Activated naive CD4-positive, alpha-beta T cell treated with anti-CD3 and anti-CD28 coated beads for 36 hours (primary cell): Measurements from ENCODE around the gene RNASE13. TPM values are rescaled to one million over a fixed set of nuclear protein-coding genes. Genes with fewer than 3 reads are reported as not detected.
"Not testable (repeated sequence)": the region's sequence is repeated elsewhere in the genome, so short reads cannot be mapped to it uniquely, and the experiment has no call there.

Experiments
- CTCF ChIA-PET: fragments of 350-600 bp; sonication (Branson Sonifier 250); formaldehyde crosslinking; loops from one replicate; lab custom pipeline; 2021; ENCODE audit warnings: antibody characterized with exemption; lab: Charles Lee
- DNase-seq: peaks from one replicate; pipeline ENCODE4 v3.0.0-alpha.2; 2020
- H3K27ac Mint-ChIP-seq: one replicate; pipeline ENCODE4 v1.8.0; 2021; ENCODE audit warnings: mild to moderate bottlenecking, mixed read lengths
- H3K27me3 Mint-ChIP-seq: one replicate; pipeline ENCODE4 v1.8.0; 2021; ENCODE audit warnings: low read depth, mixed read lengths
- H3K36me3 Mint-ChIP-seq: one replicate; pipeline ENCODE4 v1.8.0; 2021; ENCODE audit warnings: low read depth, mixed read lengths
- H3K4me1 Mint-ChIP-seq: one replicate; pipeline ENCODE4 v1.8.0; 2021; ENCODE audit warnings: low read depth, mixed read lengths
- H3K4me3 Mint-ChIP-seq: one replicate; pipeline ENCODE4 v1.8.0; 2021; ENCODE audit warnings: mild to moderate bottlenecking, moderate library complexity, mixed read lengths
- H3K9me3 Mint-ChIP-seq: one replicate; pipeline ENCODE4 v1.8.0; 2021; ENCODE audit warnings: mixed read lengths
- intact Hi-C: fragments of 100-400 bp; cut with micrococcal nuclease; formaldehyde crosslinking; loops from one replicate; pipeline ENCODE4 v1.15.1; 2023
- total RNA-seq, 2 experiments: library from RNA; stranded (reverse); gene quantifications; one replicate each; pipeline ENCODE4 v1.2.3, GENCODE V29; 2021

The RNASE13 gene
- total RNA-seq, 2 experiments from 2014 or later: not detected

GRCh38 chr14:21049271-21049673 is 14.7 kb upstream of the RNASE13 start:
- H3K27me3 Mint-ChIP-seq: no peaks in the 10 kb centered on the region
- no peaks in the 10 kb centered on the region for H3K36me3 Mint-ChIP-seq
- no peak overlapping the region for H3K27ac Mint-ChIP-seq
- no peak for DNase-seq
- intact Hi-C loops: no loop called here
- no peaks in the 10 kb centered on the region for H3K9me3 Mint-ChIP-seq
- CTCF ChIA-PET: interaction anchor here (1.3 to 2.6 kb wide), 3 partner anchors 22 to 55 kb away, joined by 3 to 16 read pairs (median 4); no protein-coding TSS in a partner anchor
- H3K4me3 Mint-ChIP-seq: no peak overlapping the region
- peaks cover 6% of the 10 kb centered on the region for H3K4me1 Mint-ChIP-seq

- H3K27ac Mint-ChIP-seq: no peak overlapping the region
- intact Hi-C loops: no loop called here
- H3K4me3 Mint-ChIP-seq: no peak overlapping the region
- peaks cover 2% of the 10 kb centered on the region for H3K27me3 Mint-ChIP-seq
- CTCF ChIA-PET: interaction anchor here (0.9 to 2.6 kb wide), 5 partner anchors 12 to 44 kb away, joined by 3 to 16 read pairs (median 7); no protein-coding TSS in a partner anchor
- H3K9me3 Mint-ChIP-seq: no peaks in the 10 kb centered on the region
- H3K36me3 Mint-ChIP-seq: no peaks in the 10 kb centered on the region
- peaks cover 8% of the 10 kb centered on the region for H3K4me1 Mint-ChIP-seq
- DNase-seq: no peak
Measured at GRCh38 chr14:21048638-21049037, 14.0 kb upstream of the RNASE13 start.

- intact Hi-C loops: no loop called here
Measured at GRCh38 chr14:21047378-21047781, 12.8 kb upstream of the RNASE13 start.

GRCh38 chr14:21043974-21044618 is 9.5 kb upstream of the RNASE13 start:
- intact Hi-C loops: no loop called here
- Mint-ChIP-seq H3K9me3 (no peaks in the 10 kb centered on the region), H3K4me1 (peaks cover 8% of the 10 kb centered on the region), H3K4me3 (no peak overlapping the region), H3K36me3 (no peaks in the 10 kb centered on the region), H3K27me3 (peaks cover 9% of the 10 kb centered on the region), H3K27ac (no peak overlapping the region)
- DNase-seq: no peak
- CTCF ChIA-PET: interaction anchor here (0.8 to 7.2 kb wide), 7 partner anchors 12 to 73 kb away, joined by 3 to 147 read pairs (median 3); no protein-coding TSS in a partner anchor

More at GRCh38 chr14:21047378-21047781, 12.8 kb upstream of the RNASE13 start:
- Mint-ChIP-seq H3K36me3 (no peaks in the 10 kb centered on the region), H3K4me1 (peaks cover 8% of the 10 kb centered on the region), H3K4me3 (no peak overlapping the region), H3K27me3 (peaks cover 5% of the 10 kb centered on the region), H3K9me3 (no peaks in the 10 kb centered on the region), H3K27ac (no peak overlapping the region)
- CTCF ChIA-PET: interaction anchor here (0.8 to 2.6 kb wide), 10 partner anchors 15 to 89 kb away, joined by 3 to 16 read pairs (median 4); no protein-coding TSS in a partner anchor
- no peak for DNase-seq

- intact Hi-C loops: no loop called here
- DNase-seq: no peak
- H3K27ac Mint-ChIP-seq: no peak overlapping the region
Measured at GRCh38 chr14:21043387-21043973, 8.9 kb upstream of the RNASE13 start.

GRCh38 chr14:21042918-21043317 is 8.3 kb upstream of the RNASE13 start:
- Mint-ChIP-seq H3K27me3 (peaks cover 9% of the 10 kb centered on the region), H3K4me3 (no peak overlapping the region), H3K27ac (no peak overlapping the region), H3K9me3 (no peaks in the 10 kb centered on the region), H3K36me3 (no peaks in the 10 kb centered on the region), H3K4me1 (peaks cover 8% of the 10 kb centered on the region)
- DNase-seq: no peak
- intact Hi-C loops: no loop called here
- CTCF ChIA-PET: interaction anchor here (1.3 to 7.2 kb wide), 3 partner anchors 25 to 53 kb away, joined by 4 to 147 read pairs (median 4); no protein-coding TSS in a partner anchor

More at GRCh38 chr14:21043387-21043973, 8.9 kb upstream of the RNASE13 start:
- CTCF ChIA-PET: interaction anchor here (0.9 to 7.2 kb wide), 5 partner anchors 25 to 72 kb away, joined by 3 to 147 read pairs (median 4); no protein-coding TSS in a partner anchor
- H3K9me3 Mint-ChIP-seq: no peaks in the 10 kb centered on the region
- no peak overlapping the region for H3K4me3 Mint-ChIP-seq
- H3K4me1 Mint-ChIP-seq: peaks cover 8% of the 10 kb centered on the region
- H3K27me3 Mint-ChIP-seq: peaks cover 9% of the 10 kb centered on the region
- H3K36me3 Mint-ChIP-seq: no peaks in the 10 kb centered on the region

- H3K27me3 Mint-ChIP-seq: peaks cover 9% of the 10 kb centered on the region
- H3K4me3 Mint-ChIP-seq: no peak within 1 kb of the TSS
- CTCF ChIA-PET: interaction anchor here (0.7 to 7.2 kb wide), 4 partner anchors 26 to 55 kb away, joined by 3 to 147 read pairs (median 10); no protein-coding TSS in a partner anchor
- no peaks in the 10 kb centered on the region for H3K9me3 Mint-ChIP-seq
- H3K4me1 Mint-ChIP-seq: peaks cover 8% of the 10 kb centered on the region
- intact Hi-C loops: no loop called here
- H3K36me3 Mint-ChIP-seq: no peaks in the 10 kb centered on the region
- no peak within 1 kb of the TSS for H3K27ac Mint-ChIP-seq
- DNase-seq: no peak
Measured at GRCh38 chr14:21041676-21042433, 7.2 kb upstream of the RNASE13 start, which contains the start of gene RNASE7. Gene RNASE7, plus strand, starts transcription at chr14:21042362. Its CDS starts 631 bp downstream, at chr14:21042993.

GRCh38 chr14:21040941-21041340 is 6.3 kb upstream of the RNASE13 start:
- not testable (repeated sequence) for H3K27ac Mint-ChIP-seq, H3K4me1 Mint-ChIP-seq, DNase-seq, H3K27me3 Mint-ChIP-seq, H3K36me3 Mint-ChIP-seq, H3K9me3 Mint-ChIP-seq, H3K4me3 Mint-ChIP-seq
- CTCF ChIA-PET: interaction anchor here (0.6 to 7.2 kb wide), 10 partner anchors 23 to 395 kb away, joined by 3 to 147 read pairs (median 4); no protein-coding TSS in a partner anchor
- intact Hi-C loops: loop anchor here (1.0 kb wide), 3 partner anchors 27 to 184 kb away; no protein-coding TSS in a partner anchor

GRCh38 chr14:21040370-21040925 is 5.8 kb upstream of the RNASE13 start:
- intact Hi-C loops: loop anchor here (1.0 kb wide), 3 partner anchors 26 to 183 kb away; no protein-coding TSS in a partner anchor
- Mint-ChIP-seq H3K27ac (no peak overlapping the region), H3K4me1 (peaks cover 8% of the 10 kb centered on the region)

GRCh38 chr14:21039585-21040369 is 5.2 kb upstream of the RNASE13 start:
- peak; percentile 27 for DNase-seq
- Mint-ChIP-seq H3K4me1 (peaks cover 7% of the 10 kb centered on the region), H3K36me3 (no peaks in the 10 kb centered on the region), H3K27me3 (peaks cover 9% of the 10 kb centered on the region), H3K27ac (no peak overlapping the region), H3K4me3 (no peak overlapping the region), H3K9me3 (no peaks in the 10 kb centered on the region)
- intact Hi-C loops: loop anchor here (1.0 kb wide), 3 partner anchors 25 to 182 kb away; no protein-coding TSS in a partner anchor
- CTCF ChIA-PET: interaction anchor here (0.6 to 7.2 kb wide), 15 partner anchors 17 to 69 kb away, joined by 3 to 147 read pairs (median 4); partner anchors contain the start of gene SLC39A2

More at GRCh38 chr14:21040370-21040925, 5.8 kb upstream of the RNASE13 start:
- no peak for DNase-seq
- no peaks in the 10 kb centered on the region for H3K9me3 Mint-ChIP-seq
- H3K27me3 Mint-ChIP-seq: peaks cover 9% of the 10 kb centered on the region
- CTCF ChIA-PET: interaction anchor here (0.6 to 7.2 kb wide), 15 partner anchors 17 to 394 kb away, joined by 3 to 147 read pairs (median 4); partner anchors contain the start of gene SLC39A2
- H3K4me3 Mint-ChIP-seq: no peak overlapping the region
- H3K36me3 Mint-ChIP-seq: no peaks in the 10 kb centered on the region
